NCI-H2227 (cell line): Measurements from ENCODE around the gene DYNLL1.
"Not testable (repeated sequence)": the region's sequence is repeated elsewhere in the genome, so short reads cannot be mapped to it uniquely, and the experiment has no call there.

Experiments
- DNase-seq: peaks from one replicate; lab custom pipeline; 2025; ENCODE audit not compliant: unreplicated experiment; lab: John Stamatoyannopoulos, UW

The DYNLL1 gene

GRCh38 chr12:120495731-120496412, at the start of gene DYNLL1:
DYNLL1 (plus strand) TSS chr12:120496113; CDS start chr12:120496422, 309 bp downstream.
- peak; percentile 98 for DNase-seq

- not testable (repeated sequence) for DNase-seq
Measured at GRCh38 chr12:120446844-120447178, 49.1 kb upstream of the DYNLL1 start.

- no peak for DNase-seq
Measured at GRCh38 chr12:120447992-120448391, 47.9 kb upstream of the DYNLL1 start.

GRCh38 chr12:120452524-120452923, 43.4 kb upstream of the DYNLL1 start:
- not testable (repeated sequence) for DNase-seq

- DNase-seq: no peak
Measured at GRCh38 chr12:120453060-120453750, 42.7 kb upstream of the DYNLL1 start.

GRCh38 chr12:120453977-120454376, 41.9 kb upstream of the DYNLL1 start:
- DNase-seq: no peak

- no peak for DNase-seq
Measured at GRCh38 chr12:120455302-120455701, 40.6 kb upstream of the DYNLL1 start.

GRCh38 chr12:120457133-120457532, 38.8 kb upstream of the DYNLL1 start:
- DNase-seq: no peak

GRCh38 chr12:120460157-120460556, 35.8 kb upstream of the DYNLL1 start:
- no peak for DNase-seq

GRCh38 chr12:120462099-120462640, 33.7 kb upstream of the DYNLL1 start:
- no peak for DNase-seq

- no peak for DNase-seq
Measured at GRCh38 chr12:120463712-120464111, 32.2 kb upstream of the DYNLL1 start.

- no peak for DNase-seq
Measured at GRCh38 chr12:120465756-120466155, 30.2 kb upstream of the DYNLL1 start.

- peak; percentile 46 for DNase-seq
Measured at GRCh38 chr12:120466560-120467315, 29.2 kb upstream of the DYNLL1 start.

GRCh38 chr12:120467439-120467838, 28.5 kb upstream of the DYNLL1 start:
- DNase-seq: no peak

GRCh38 chr12:120468325-120468820, 27.5 kb upstream of the DYNLL1 start:
- DNase-seq: peak; percentile 50

- DNase-seq: peak; percentile 77
Measured at GRCh38 chr12:120468821-120469449, 27.0 kb upstream of the DYNLL1 start.

- peak; percentile 98 for DNase-seq
Measured at GRCh38 chr12:120469450-120470149, 26.3 kb upstream of the DYNLL1 start, which contains the start of gene SRSF9. SRSF9 (minus strand) TSS chr12:120469748; CDS start chr12:120469609, 139 bp downstream.

- DNase-seq: peak; percentile 49
Measured at GRCh38 chr12:120470150-120470784, 25.6 kb upstream of the DYNLL1 start.

- DNase-seq: no peak
Measured at GRCh38 chr12:120472521-120472920, 23.4 kb upstream of the DYNLL1 start.
